ENCODE measurements around the gene PLA2G15.

- TF ChIP-seq CTCF (IDR thresholded peaks at IDR 0.05), result no peak
- no peak for TF ChIP-seq POLR2A (IDR thresholded peaks at IDR 0.05)
Measured at GRCh38 chr16:68287276-68288251, 42.4 kb downstream of the PLA2G15 start.
